PFSK-1 (cell line): Measurements from ENCODE around the gene LGALS7.

Experiments
- FOXP2 ChIP-seq: optimal IDR thresholded peaks from 2 replicates; pipeline ENCODE3; 2011; ENCODE audit warnings: borderline replicate concordance, control low read depth, inconsistent platforms; ENCODE audit not compliant: insufficient read depth; ENCODE audit errors: extremely low read length, extremely low read depth
- POLR2AphosphoS5 ChIP-seq: IDR thresholded peaks from 2 replicates; pipeline ENCODE4 v1.6.1; 2012; ENCODE audit warnings: low read depth, mild to moderate bottlenecking, control low read depth, low read length, moderate library complexity
- REST ChIP-seq, 2 experiments: IDR thresholded peaks; 2 replicates each; pipeline versions ENCODE4 v1.6.1 to v1.8.0; 2011 to 2012; ENCODE audit warnings: low read depth in 2 of 2, low read length in 2 of 2, control low read depth in 1 of 2, inconsistent platforms in 1 of 2, mild to moderate bottlenecking in 1 of 2, moderate library complexity in 1 of 2; ENCODE audit not compliant: insufficient read depth in 1 of 2
- SIN3A ChIP-seq: IDR thresholded peaks from 2 replicates; pipeline ENCODE4 v1.6.1; 2012; ENCODE audit warnings: mild to moderate bottlenecking, low read length, moderate library complexity, borderline replicate concordance; ENCODE audit not compliant: insufficient read depth
- TAF1 ChIP-seq: IDR thresholded peaks from 2 replicates; pipeline ENCODE4 v1.6.1; 2012; ENCODE audit warnings: low read length, control low read depth, borderline replicate concordance; ENCODE audit not compliant: insufficient read depth

LGALS7 gene

GRCh38 chr19:38726761-38727301 lies 46.5 kb downstream of the LGALS7 start:
- TF ChIP-seq FOXP2, result no peak
- no peak for TF ChIP-seq REST (IDR thresholded peaks at IDR 0.05; ENCODE audit: insufficient read depth in 1 of 2, low read depth in 2 of 2, low read length in 2 of 2)
- TF ChIP-seq POLR2AphosphoS5, result no peak
- no peak for TF ChIP-seq SIN3A
- no peak for TF ChIP-seq TAF1

- TF ChIP-seq TAF1, result no peak
- no peak for TF ChIP-seq POLR2AphosphoS5
- TF ChIP-seq REST (IDR thresholded peaks at IDR 0.05; ENCODE audit: insufficient read depth in 1 of 2, low read depth in 2 of 2, low read length in 2 of 2), result no peak
- TF ChIP-seq FOXP2, result no peak
- no peak for TF ChIP-seq SIN3A
Measured at GRCh38 chr19:38726284-38726673, 47.0 kb downstream of the LGALS7 start.

GRCh38 chr19:38725469-38726283 lies 47.6 kb downstream of the LGALS7 start:
- TF ChIP-seq TAF1, result no peak
- TF ChIP-seq POLR2AphosphoS5, result no peak
- TF ChIP-seq FOXP2, result no peak
- TF ChIP-seq SIN3A, result no peak
- TF ChIP-seq REST (IDR thresholded peaks at IDR 0.05; ENCODE audit: insufficient read depth in 1 of 2, low read depth in 2 of 2, low read length in 2 of 2), result no peak

GRCh38 chr19:38723990-38724854 lies 49.1 kb downstream of the LGALS7 start:
- TF ChIP-seq REST (IDR thresholded peaks at IDR 0.05; ENCODE audit: insufficient read depth in 1 of 2, low read depth in 2 of 2, low read length in 2 of 2), result no peak
- TF ChIP-seq TAF1, result no peak
- no peak for TF ChIP-seq POLR2AphosphoS5
- no peak for TF ChIP-seq FOXP2
- TF ChIP-seq SIN3A, result no peak
